Endometrial microvascular endothelial cells (primary cell): Measurements from ENCODE around the gene SLC7A6OS. TPM values are rescaled to one million over a fixed set of nuclear protein-coding genes. Genes with fewer than 3 reads are reported as not detected.
"Not testable (repeated sequence)": the region's sequence is repeated elsewhere in the genome, so short reads cannot be mapped to it uniquely, and the experiment has no call there.

Experiments
- in situ Hi-C: cut with HindIII; loops from 2 replicates; pipeline ENCODE4 v1.10.0; 2017; ENCODE audit warnings: low sequenced_read_pairs, low pct_unique_long_range_greater_than_20kb; ENCODE audit errors: inconsistent ontology term
- total RNA-seq: library from RNA; depleted of rRNA; stranded (reverse); fragments of >200 nt; gene quantifications from one replicate; pipeline ENCODE4 v1.2.3, GENCODE V29; 2015; ENCODE audit errors: inconsistent ontology term

SLC7A6OS gene
- total RNA-seq, 1 donor from 2014 or later: 7.0 TPM

DNA sequence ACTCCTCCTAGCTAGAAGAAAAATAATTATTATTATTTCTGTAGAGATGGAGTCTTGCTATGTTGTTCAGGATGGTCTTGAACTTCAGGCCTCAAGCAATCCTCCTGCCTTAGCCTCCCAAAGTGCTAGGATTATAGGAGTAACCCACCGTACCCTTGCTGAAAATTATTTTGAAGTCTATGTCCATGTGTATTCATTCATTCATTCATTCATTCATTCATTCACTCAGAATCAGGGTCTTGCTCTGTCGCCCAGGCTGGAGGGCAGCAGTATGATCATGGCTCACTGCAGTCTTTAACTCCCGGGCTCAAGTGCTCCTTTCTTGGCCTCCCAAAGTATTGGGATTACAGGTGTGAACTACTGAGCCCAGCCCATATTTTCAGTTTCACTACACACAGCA, 4.1 kb downstream of the SLC7A6OS start:
- in situ Hi-C loops: no loop called here

DNA sequence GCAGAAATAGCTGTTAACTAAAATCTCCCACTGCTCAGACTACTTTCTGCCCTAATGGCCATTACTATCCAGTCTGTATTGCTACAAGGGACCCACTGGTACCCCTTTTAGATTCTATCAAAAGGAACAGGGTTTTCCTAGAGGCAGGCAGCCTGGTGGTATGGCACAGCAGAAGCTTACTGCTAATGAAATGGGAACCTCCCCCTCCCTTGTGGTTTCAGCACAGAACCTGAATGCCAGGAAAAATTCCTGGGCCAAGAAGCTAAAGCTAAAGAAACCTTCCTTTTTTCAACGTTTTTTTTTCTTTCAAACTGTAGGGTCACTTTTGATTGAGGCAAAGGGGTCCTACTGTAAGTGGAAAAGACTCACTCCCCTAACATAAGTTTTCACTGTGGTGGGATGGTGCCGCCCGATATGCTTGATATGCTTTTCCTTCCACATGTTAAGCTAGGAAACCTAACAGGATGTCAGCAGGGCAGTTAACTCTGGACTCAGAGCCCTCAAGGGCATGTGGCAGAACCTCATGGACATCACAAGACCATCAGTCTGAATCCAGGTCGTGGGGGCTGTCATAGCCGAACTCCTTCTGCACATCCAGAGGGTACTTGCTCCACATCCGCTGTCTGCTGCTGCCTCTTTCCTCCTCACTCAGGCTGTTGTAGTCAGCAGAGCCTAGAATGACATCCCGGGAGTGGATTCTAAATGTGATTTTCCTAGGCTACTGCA, 9.8 kb downstream of the SLC7A6OS start:
- in situ Hi-C loops: no loop called here

DNA sequence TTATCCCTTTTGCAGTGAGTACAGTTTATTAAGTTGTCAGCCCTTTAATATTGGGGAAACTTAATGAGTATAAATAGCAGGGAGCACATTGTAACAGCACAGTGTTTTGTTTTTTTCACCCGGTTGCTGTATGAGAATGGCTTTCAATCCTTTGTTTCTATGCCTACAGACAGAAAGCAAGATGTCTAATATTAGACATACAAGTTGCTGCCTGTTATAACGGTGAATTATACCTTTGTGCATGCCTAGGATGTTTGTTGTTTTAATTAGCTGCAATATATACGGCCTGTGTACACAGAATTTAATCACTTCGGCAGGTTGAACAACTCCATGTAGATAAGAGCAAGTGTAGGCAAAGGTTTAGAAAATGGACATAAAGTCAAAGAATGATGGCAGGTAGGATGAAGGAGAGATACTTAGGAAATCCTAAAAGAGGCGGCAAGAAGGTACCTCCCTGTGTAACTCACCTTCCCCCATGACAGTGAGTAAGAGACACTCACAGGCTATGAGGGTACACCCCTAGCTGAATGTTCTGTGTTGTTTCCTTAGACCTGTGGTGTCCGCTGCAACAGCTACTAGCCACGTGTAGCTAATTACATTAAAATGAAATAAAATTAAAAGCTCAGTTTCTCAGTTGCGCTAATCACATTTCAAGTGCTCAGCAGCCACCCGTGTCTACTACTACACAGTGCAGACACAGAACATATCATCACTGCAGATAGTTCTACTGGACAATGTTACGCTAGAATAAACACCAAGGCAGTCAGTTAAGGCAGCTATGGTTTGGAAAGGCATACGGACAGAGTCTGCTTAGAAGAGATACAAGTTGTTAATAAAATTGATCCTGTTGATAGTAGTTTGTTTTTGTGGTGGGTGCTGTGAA, 10.9 kb downstream of the SLC7A6OS start:
- in situ Hi-C loops: no loop called here

DNA sequence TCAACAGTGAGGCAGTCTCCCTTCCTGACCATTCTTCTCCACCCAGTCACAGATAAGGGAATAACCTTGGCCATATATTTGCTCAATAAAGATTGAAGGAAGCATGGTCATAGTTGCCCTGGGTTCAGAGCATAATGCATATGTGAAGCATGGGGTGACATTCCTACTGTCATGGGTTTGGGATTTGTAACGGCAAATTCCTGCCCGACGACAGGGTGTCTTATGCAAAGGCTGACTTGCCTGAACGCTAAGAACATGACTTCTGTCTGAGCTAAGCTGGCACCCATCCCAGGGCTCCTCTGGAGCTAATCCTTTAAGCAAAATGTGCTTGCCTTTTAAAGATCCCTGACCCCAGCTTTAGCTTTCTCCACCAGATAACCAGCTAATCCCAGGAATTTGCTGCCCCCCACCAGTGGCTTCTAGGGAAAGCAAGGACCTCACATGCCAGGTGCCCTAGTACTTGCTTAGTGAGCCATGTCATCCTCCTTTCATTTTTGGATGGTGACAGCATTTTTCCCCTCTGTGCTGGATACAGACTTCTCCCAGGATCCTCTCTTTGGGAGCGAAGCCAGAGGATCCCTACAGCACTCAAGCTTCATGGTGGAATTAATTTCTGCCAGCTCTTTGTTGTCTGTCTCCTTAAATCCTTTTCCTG, 11.7 kb downstream of the SLC7A6OS start:
- in situ Hi-C loops: no loop called here

DNA sequence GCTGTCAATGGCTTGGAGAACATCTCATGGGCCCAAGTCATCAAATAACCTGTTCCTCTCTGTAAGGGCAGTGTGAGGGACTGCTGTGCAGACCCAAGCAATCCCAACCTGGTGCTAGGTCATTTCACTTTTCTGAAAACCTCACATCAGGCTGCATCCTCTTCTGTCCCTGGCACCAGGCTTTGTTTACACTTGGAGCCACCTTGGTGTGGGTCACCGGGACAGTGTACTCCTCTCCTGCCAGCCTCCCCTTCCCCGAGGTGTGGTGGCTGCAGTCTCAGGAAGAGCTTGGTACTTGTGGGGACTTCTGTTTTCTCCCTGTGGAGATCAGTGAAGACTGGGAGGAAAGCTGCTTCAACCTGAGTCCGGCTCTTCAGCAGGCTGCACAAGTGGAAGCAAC, 12.4 kb downstream of the SLC7A6OS start:
- in situ Hi-C loops: no loop called here

GRCh38 chr16:68297908-68298307, 12.8 kb downstream of the SLC7A6OS start:
- in situ Hi-C loops: no loop called here

GRCh38 chr16:68296693-68297092, 14.1 kb downstream of the SLC7A6OS start:
- in situ Hi-C loops: no loop called here

- in situ Hi-C loops: no loop called here
Observed at GRCh38 chr16:68296291-68296690, 14.5 kb downstream of the SLC7A6OS start.

DNA sequence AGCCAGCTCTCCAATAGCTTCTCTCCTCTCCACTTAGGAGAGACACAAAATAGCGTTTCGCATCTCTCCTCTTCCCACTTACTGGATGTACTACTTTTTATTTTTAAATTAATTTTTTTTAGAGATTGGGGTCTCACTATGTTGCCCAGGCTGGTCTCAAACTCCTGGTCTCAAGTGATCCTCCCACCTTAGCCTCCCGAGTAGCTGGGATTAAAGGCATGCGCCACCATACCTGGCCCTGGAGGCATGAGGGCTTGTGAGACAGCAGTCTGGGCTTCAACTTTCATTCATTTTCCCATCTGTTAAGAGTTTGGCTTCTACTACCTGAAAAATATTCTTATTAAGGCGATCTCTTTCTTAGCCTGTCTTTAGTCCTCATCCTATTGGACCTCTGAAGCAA, 18.3 kb downstream of the SLC7A6OS start:
- in situ Hi-C loops: no loop called here

- in situ Hi-C loops: no loop called here
Observed at GRCh38 chr16:68291227-68291626, 19.5 kb downstream of the SLC7A6OS start.

- in situ Hi-C loops: no loop called here
Observed at GRCh38 chr16:68290450-68290849, 20.3 kb downstream of the SLC7A6OS start.

DNA sequence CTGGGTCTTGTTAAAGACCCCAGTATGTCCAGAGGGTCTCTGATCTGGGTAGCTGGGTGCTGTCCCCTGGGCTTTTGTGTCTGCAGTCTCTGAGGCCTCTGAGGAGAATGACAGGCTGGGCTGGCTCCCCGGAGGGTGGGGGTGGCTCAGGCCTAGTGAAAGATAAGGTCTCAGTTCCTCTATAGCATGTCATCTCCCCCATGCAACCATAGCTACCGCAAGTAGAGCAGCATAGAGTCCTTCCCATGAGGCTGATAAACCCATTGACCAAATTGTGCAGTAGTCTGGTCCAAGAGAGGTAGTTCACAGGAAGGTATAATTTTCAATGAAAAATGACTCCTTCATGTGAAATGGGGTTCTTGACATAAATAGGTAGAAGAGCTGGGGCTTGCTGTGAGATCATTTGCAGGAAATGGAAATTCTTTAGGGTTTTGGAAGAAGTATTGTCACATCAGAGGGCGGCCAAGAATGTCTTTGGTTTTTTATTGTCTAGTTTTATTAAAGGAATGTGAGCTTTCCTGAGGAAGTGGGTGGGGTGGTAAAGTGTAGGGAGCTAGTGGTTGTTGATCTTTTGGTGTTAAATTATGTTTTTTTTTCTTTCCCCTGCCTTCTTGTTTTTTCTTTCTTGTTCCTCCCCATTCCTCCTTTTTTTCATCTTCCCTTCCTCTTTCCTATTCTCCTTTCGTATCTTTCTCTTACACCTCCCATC, 21.0 kb downstream of the SLC7A6OS start:
- in situ Hi-C loops: no loop called here

GRCh38 chr16:68289202-68289601, 21.5 kb downstream of the SLC7A6OS start:
- in situ Hi-C loops: no loop called here

GRCh38 chr16:68288796-68289195, 21.9 kb downstream of the SLC7A6OS start:
- in situ Hi-C loops: not testable (repeated sequence)

- in situ Hi-C loops: no loop called here
Observed at GRCh38 chr16:68288252-68288650, 22.5 kb downstream of the SLC7A6OS start.

GRCh38 chr16:68287276-68288251, 23.2 kb downstream of the SLC7A6OS start:
- in situ Hi-C loops: no loop called here

DNA sequence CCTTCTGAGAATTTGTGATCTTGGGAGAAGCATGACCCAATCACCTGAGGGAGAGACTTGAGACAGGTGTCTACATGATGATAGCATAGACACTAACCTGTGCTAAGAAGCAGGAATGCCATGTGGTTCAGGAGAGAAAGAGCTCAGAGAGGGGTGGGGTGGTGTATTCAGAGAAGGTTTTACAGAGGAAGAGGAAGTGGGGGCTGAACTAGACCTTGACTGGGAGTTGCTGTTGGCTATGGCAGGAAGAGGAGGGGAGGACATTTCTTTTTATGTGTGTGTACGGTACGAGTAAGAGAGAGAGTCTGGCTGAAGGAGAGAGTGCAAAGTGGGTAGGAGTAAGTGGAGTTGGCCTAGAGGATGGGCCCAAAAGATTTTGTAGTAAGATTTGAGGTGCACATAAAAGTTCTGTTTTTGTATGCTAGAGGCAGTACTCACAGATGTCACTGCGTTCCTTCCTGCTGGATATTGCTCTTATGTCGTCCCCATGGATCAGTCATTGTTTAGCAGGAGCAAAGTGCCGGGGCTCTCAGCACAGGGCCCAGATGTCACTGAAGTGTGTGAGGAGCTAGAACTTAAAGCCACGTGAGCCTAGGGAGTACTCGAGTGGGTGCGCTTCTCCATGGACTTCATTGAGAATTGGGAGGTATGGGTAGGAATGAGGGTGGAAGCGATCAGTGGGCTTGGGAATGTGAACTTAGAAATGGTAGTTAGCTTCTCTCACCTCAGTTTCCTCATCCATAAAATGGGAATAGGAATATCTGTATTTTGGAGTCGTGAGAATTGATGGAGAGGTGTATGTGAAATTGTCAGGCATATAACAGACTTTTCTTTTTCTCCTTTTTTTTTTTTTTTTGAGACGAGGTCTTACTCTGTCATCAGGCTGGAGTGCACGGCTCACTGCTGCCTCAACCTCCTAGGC, 24.3 kb downstream of the SLC7A6OS start:
- in situ Hi-C loops: no loop called here
